ENCODE results near the gene TRNT1.

Gene TRNT1

DNA sequence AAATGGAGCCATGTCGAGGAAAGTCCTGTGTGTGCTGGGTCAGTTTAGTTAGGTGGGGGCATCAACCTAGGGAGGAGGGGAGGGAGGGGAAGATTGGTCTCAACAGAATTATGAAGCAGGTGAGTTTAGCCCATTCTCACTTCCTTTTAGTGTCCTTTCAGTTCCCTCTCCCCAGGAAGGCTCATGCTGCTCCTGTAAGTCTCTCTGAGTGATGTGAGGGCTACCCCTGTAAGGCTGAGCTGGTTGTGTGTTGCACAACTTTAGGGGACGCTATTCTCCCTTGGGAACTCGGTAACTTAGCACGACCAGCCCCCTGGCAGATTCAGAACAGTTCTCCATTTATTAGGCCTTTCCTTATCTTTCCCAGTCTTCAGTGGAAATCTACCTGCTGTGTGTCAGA lies 37.7 kb upstream of the TRNT1 start:
- no peaks in the 10 kb centered on the region for H3K36me3 ChIP-seq (ENCODE audit: control insufficient read depth, low read length)
- no peak overlapping the region for H3K4me3 ChIP-seq (ENCODE audit: low read length)
- H3K79me2 ChIP-seq (ENCODE audit: control insufficient read depth, low read length): no peaks in the 10 kb centered on the region
- H3F3A ChIP-seq (ENCODE audit: control insufficient read depth, insufficient read depth): no peaks in the 10 kb centered on the region
- H3K27me3 ChIP-seq (ENCODE audit: control insufficient read depth, low read length): no peaks in the 10 kb centered on the region
- peaks cover 10% of the 10 kb centered on the region for H3K4me1 ChIP-seq (ENCODE audit: control insufficient read depth, low read length)
- no peaks in the 10 kb centered on the region for H4K20me1 ChIP-seq (ENCODE audit: control insufficient read depth, insufficient read depth, low read depth, low read length)
- no peaks in the 10 kb centered on the region for H3K9me2 ChIP-seq (replicated peaks; ENCODE audit: control insufficient read depth, low read length)
- peak overlapping the region; percentile 21 for H3K4me2 ChIP-seq (ENCODE audit: low read length)
- TF ChIP-seq EZH2phosphoT487 (IDR thresholded peaks at IDR 0.05; ENCODE audit: borderline replicate concordance, low read length): no peak
- TF ChIP-seq, protein P1, sequence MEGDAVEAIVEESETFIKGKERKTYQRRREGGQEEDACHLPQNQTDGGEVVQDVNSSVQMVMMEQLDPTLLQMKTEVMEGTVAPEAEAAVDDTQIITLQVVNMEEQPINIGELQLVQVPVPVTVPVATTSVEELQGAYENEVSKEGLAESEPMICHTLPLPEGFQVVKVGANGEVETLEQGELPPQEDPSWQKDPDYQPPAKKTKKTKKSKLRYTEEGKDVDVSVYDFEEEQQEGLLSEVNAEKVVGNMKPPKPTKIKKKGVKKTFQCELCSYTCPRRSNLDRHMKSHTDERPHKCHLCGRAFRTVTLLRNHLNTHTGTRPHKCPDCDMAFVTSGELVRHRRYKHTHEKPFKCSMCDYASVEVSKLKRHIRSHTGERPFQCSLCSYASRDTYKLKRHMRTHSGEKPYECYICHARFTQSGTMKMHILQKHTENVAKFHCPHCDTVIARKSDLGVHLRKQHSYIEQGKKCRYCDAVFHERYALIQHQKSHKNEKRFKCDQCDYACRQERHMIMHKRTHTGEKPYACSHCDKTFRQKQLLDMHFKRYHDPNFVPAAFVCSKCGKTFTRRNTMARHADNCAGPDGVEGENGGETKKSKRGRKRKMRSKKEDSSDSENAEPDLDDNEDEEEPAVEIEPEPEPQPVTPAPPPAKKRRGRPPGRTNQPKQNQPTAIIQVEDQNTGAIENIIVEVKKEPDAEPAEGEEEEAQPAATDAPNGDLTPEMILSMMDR (IDR thresholded peaks at IDR 0.05; ENCODE audit: low read depth, low read length, poor library complexity, severe bottlenecking): peak; percentile 37
- no peaks in the 10 kb centered on the region for H3K9me3 ChIP-seq (ENCODE audit: control insufficient read depth, insufficient read depth, low read length)
- no peak overlapping the region for H3K27ac ChIP-seq (ENCODE audit: low read depth, low read length)

DNA sequence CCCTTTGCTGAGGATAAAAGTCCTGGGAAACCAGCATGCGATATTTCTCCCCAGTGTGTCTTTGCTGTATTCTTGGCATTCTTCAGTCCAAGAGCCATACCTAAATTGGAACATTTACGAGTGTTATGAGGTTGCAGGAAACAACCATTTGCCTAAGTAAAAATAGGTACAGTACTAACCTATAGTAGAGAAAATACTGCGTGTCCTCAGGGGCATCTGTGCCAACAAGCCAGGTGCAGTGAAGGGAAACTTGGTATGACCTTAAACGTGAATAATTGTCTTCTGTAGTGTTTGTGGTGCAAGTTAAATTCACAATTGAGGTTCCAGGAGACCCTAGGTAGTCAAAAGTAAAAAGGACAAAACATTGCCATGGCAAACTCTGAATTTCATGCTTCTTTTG lies 28.8 kb upstream of the TRNT1 start:
- Histone ChIP-seq H3K4me3 (ENCODE audit: low read length) (no peak overlapping the region), H3K9me3 (ENCODE audit: control insufficient read depth, insufficient read depth, low read length) (no peaks in the 10 kb centered on the region), H4K20me1 (ENCODE audit: control insufficient read depth, insufficient read depth, low read depth, low read length) (no peaks in the 10 kb centered on the region), H3K27ac (ENCODE audit: low read depth, low read length) (no peak overlapping the region), H3F3A (ENCODE audit: control insufficient read depth, insufficient read depth) (no peaks in the 10 kb centered on the region), H3K79me2 (ENCODE audit: control insufficient read depth, low read length) (no peaks in the 10 kb centered on the region), H3K27me3 (ENCODE audit: control insufficient read depth, low read length) (peaks cover 14% of the 10 kb centered on the region), H3K9me2 (replicated peaks; ENCODE audit: control insufficient read depth, low read length) (no peaks in the 10 kb centered on the region), H3K4me2 (ENCODE audit: low read length) (no peak overlapping the region), H3K4me1 (ENCODE audit: control insufficient read depth, low read length) (no peaks in the 10 kb centered on the region), H3K36me3 (ENCODE audit: control insufficient read depth, low read length) (no peaks in the 10 kb centered on the region)
- no peak for TF ChIP-seq EZH2phosphoT487 (IDR thresholded peaks at IDR 0.05; ENCODE audit: borderline replicate concordance, low read length)
- TF ChIP-seq, protein P1 (IDR thresholded peaks at IDR 0.05; ENCODE audit: low read depth, low read length, poor library complexity, severe bottlenecking): no peak

GRCh38 chr3:3101660-3102458 lies 24.9 kb upstream of the TRNT1 start:
- Histone ChIP-seq H3K4me3 (ENCODE audit: low read length) (no peak overlapping the region), H3F3A (ENCODE audit: control insufficient read depth, insufficient read depth) (no peaks in the 10 kb centered on the region), H3K9me3 (ENCODE audit: control insufficient read depth, insufficient read depth, low read length) (no peaks in the 10 kb centered on the region), H3K36me3 (ENCODE audit: control insufficient read depth, low read length) (no peaks in the 10 kb centered on the region), H3K4me1 (ENCODE audit: control insufficient read depth, low read length) (peaks cover 10% of the 10 kb centered on the region), H4K20me1 (ENCODE audit: control insufficient read depth, insufficient read depth, low read depth, low read length) (no peaks in the 10 kb centered on the region), H3K4me2 (ENCODE audit: low read length) (no peak overlapping the region), H3K9me2 (replicated peaks; ENCODE audit: control insufficient read depth, low read length) (no peaks in the 10 kb centered on the region), H3K79me2 (ENCODE audit: control insufficient read depth, low read length) (no peaks in the 10 kb centered on the region), H3K27ac (ENCODE audit: low read depth, low read length) (no peak overlapping the region), H3K27me3 (ENCODE audit: control insufficient read depth, low read length) (peaks cover 14% of the 10 kb centered on the region)
- TF ChIP-seq EZH2phosphoT487 (IDR thresholded peaks at IDR 0.05; ENCODE audit: borderline replicate concordance, low read length): no peak
- TF ChIP-seq, protein P1 (IDR thresholded peaks at IDR 0.05; ENCODE audit: low read depth, low read length, poor library complexity, severe bottlenecking): no peak
